Cardiac muscle cell (in vitro differentiated cells and primary cell): ENCODE data around the gene IFT88. TPM values are rescaled to one million over a fixed set of nuclear protein-coding genes. Genes with fewer than 3 reads are reported as not detected.
"Not testable (repeated sequence)": the region's sequence is repeated elsewhere in the genome, so short reads cannot be mapped to it uniquely, and the experiment has no call there.

ENCODE experiments used
- DNase-seq, 2 donors: peaks; one replicate each; pipeline versions ENCODE4 v3.0.0 to v3.0.0-alpha.2; 2010 to 2017; ENCODE audit warnings: low read depth in 1 of 2, low spot score in 1 of 2
- H3K27ac ChIP-seq: fragments of 200-600 bp; sonication (generic); 2 replicates; pipeline ENCODE4 v1.5.1; 2016
- H3K27me3 ChIP-seq: fragments of 200-600 bp; sonication (generic); 2 replicates; pipeline ENCODE4 v1.6.0; 2016; ENCODE audit warnings: control low read depth
- H3K36me3 ChIP-seq: fragments of 200-600 bp; sonication (generic); 2 replicates; pipeline ENCODE4 v1.5.1; 2016; ENCODE audit warnings: control low read depth
- H3K4me1 ChIP-seq: fragments of 200-600 bp; sonication (generic); 2 replicates; pipeline ENCODE4 v1.8.1; 2017; ENCODE audit warnings: low read depth, mild to moderate bottlenecking, mixed run types
- H3K4me3 ChIP-seq: fragments of 200-600 bp; sonication (generic); 2 replicates; pipeline ENCODE4 v1.5.1; 2016; ENCODE audit warnings: mild to moderate bottlenecking
- H3K9me3 ChIP-seq: fragments of 200-600 bp; sonication (generic); 2 replicates; pipeline ENCODE4 v1.5.1; 2017; ENCODE audit warnings: low read depth, mild to moderate bottlenecking, control low read depth
- CTCF ChIP-seq: IDR thresholded peaks from 2 replicates; pipeline ENCODE4 v1.5.1; 2012; ENCODE audit warnings: low read depth, mild to moderate bottlenecking, low read length
- polyA plus RNA-seq: library from polyadenylated mRNA; unstranded; fragments of >200 nt; fragmentation: Nextera tagmentation; extraction: Ambion mirVana; gene quantifications from 2 replicates; pipeline ENCODE4 v1.2.1, GENCODE V29; 2016
- total RNA-seq: library from RNA; depleted of rRNA; stranded (reverse); fragments of >200 nt; gene quantifications from 2 replicates; pipeline ENCODE4 v1.2.3, GENCODE V29; 2016

IFT88 gene
- total and polyA plus RNA-seq, 2 experiments from 2014 or later = 18.2 to 18.6 TPM

DNA sequence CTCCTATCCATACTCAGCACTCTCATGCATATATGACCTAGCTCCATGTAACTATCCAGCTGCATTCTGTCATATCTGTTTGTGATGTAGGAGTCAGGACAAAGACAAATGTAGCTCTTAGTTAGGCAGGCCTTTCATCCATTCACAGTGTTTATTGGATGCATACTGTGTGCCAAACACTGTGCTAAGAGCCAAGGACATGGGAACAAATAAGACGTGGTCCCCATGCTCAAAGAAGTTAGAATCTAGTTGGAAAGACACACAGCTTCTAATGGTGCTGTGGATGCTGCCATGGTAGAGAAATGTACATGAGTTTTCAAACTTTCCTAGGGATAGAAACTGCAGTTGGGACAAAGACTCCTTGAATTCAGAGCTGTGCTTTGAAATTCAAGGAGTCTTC is 104.8 kb downstream of the IFT88 start:
- no peak overlapping the region for H3K27ac ChIP-seq
- no peaks in the 10 kb centered on the region for H3K9me3 ChIP-seq
- no peaks in the 10 kb centered on the region for H3K36me3 ChIP-seq
- H3K27me3 ChIP-seq = no peaks in the 10 kb centered on the region
- no peak for DNase-seq
- TF ChIP-seq CTCF = no peak
- H3K4me3 ChIP-seq = no peak overlapping the region
- peaks cover 11% of the 10 kb centered on the region for H3K4me1 ChIP-seq

GRCh38 chr13:20672772-20673171 is 105.8 kb downstream of the IFT88 start:
- H3K4me3 ChIP-seq = no peak overlapping the region
- DNase-seq = peak in 1 of 2 donors; percentile 84
- no peak for TF ChIP-seq CTCF
- no peaks in the 10 kb centered on the region for H3K27me3 ChIP-seq
- H3K4me1 ChIP-seq = peaks cover 12% of the 10 kb centered on the region
- H3K27ac ChIP-seq = no peak overlapping the region
- H3K9me3 ChIP-seq = no peaks in the 10 kb centered on the region
- no peaks in the 10 kb centered on the region for H3K36me3 ChIP-seq

DNA sequence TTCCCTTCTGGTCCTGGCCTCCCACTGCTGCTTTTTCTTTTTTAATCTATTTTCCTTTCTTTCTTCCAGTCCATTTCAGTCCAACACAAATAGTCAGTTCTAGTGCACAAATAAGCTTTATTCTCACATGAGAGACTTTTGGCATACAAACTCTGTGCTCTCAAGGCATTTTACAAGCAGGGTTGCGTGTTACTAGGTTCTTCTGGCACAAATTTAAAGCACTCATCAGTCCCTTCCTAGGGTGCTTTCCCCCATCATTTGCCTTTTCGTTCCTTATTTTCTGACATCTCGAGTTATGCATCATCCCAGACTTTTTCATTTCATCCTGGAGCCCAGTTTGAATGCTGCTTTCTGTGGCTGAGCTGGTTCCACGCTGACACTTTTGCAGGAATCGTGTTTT is 106.8 kb downstream of the IFT88 start:
- H3K36me3 ChIP-seq = no peaks in the 10 kb centered on the region
- no peak overlapping the region for H3K4me3 ChIP-seq
- no peaks in the 10 kb centered on the region for H3K27me3 ChIP-seq
- no peak for TF ChIP-seq CTCF
- H3K9me3 ChIP-seq = no peaks in the 10 kb centered on the region
- DNase-seq = no peak
- H3K27ac ChIP-seq = no peak overlapping the region
- peaks cover 13% of the 10 kb centered on the region for H3K4me1 ChIP-seq

DNA sequence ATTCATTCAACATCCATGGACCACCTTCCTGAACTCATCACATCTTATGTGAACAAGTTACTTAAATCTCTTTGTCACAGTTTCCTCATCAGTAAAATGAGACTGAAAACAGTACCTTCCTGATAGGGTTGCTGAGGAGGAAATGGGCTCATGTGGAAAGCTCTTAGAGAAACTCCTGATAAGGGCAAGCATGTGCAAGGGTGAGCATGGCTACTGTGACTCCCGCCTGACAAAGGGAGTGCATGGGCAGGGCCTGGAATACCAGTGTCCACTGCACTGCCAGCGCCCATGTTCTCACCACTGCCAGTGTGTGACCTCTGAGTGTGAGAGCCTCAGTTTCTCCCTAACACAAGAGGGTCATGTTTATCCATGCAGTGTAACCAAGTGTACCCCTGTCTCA is 109.3 kb downstream of the IFT88 start:
- Histone ChIP-seq H3K9me3 (no peaks in the 10 kb centered on the region), H3K27ac (no peak overlapping the region), H3K27me3 (no peaks in the 10 kb centered on the region), H3K4me3 (no peak overlapping the region), H3K36me3 (no peaks in the 10 kb centered on the region), H3K4me1 (peaks cover 18% of the 10 kb centered on the region)
- DNase-seq = no peak
- no peak for TF ChIP-seq CTCF

DNA sequence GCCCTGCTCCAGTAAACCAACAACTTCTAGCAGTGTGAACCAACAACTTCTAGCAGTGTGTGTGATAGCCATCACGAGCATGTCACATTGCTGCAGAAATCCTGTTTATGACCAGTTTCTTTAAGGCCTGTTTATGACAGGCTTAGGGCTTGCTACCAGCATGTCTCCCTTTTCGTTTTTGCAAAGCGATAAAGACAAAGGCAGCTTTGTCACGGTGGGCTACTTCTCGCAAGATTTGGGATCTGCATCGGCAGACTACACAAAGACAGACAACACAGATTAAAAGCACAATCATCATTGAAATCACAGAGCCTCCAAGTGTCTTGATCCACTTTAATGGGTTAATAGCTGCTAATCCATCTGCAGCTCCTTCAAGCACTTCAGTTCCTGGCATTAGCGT is 111.6 kb downstream of the IFT88 start:
- not testable (repeated sequence) for H3K36me3 ChIP-seq, DNase-seq, H3K27me3 ChIP-seq, H3K9me3 ChIP-seq, H3K4me3 ChIP-seq, H3K27ac ChIP-seq
- H3K4me1 ChIP-seq = peaks cover 18% of the 10 kb centered on the region

DNA sequence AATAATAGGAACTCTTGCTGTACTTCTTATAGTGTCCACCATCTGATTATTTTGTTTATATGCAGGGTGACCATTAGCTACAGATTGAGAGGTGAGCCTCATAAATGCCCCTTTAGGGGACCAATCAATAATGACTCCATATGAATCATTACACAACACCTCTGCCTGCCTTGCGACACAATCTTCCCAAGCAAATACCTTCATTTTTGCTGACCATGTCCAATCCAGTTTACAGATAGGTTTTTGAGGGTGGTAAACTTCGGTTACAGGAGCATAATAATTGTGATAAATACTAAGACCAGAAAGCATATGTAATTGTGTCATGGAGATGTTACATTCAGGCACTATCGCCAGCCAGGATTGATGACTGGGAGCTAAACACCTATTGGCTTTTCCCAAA is 112.9 kb downstream of the IFT88 start:
- no peak for DNase-seq
- no peak for TF ChIP-seq CTCF
- no peaks in the 10 kb centered on the region for H3K9me3 ChIP-seq
- H3K4me3 ChIP-seq = no peak overlapping the region
- no peaks in the 10 kb centered on the region for H3K36me3 ChIP-seq
- no peaks in the 10 kb centered on the region for H3K27me3 ChIP-seq
- H3K27ac ChIP-seq = no peak overlapping the region
- peaks cover 18% of the 10 kb centered on the region for H3K4me1 ChIP-seq
